Sigmoid colon (tissue), 7 donors: ENCODE results near the gene ZCCHC17. TPM values are rescaled to one million over a fixed set of nuclear protein-coding genes. Genes with fewer than 3 reads are reported as not detected.

ENCODE experiments used
- DNase-seq: peaks from one replicate; pipeline ENCODE4 v3.0.0-alpha.2; 2019
- H3K27ac ChIP-seq, 4 donors: fragments of 200-600 bp; sonication (generic); one replicate each; pipeline ENCODE4 v1.5.1; 2016 to 2019; ENCODE audit warnings: mild to moderate bottlenecking in 1 of 4
- H3K27me3 ChIP-seq, 3 donors: fragments of 200-600 bp; sonication (generic); one replicate each; pipeline ENCODE4 v1.5.1; 2019; ENCODE audit warnings: mild to moderate bottlenecking in 1 of 3
- H3K36me3 ChIP-seq, 4 donors: fragments of 200-600 bp; sonication (generic); one replicate each; pipeline ENCODE4 v1.5.1; 2016 to 2019
- H3K4me1 ChIP-seq, 4 donors: fragments of 200-600 bp; sonication (generic); one replicate each; pipeline ENCODE4 v1.5.1; 2017 to 2019
- H3K4me3 ChIP-seq, 4 donors: fragments of 200-600 bp; sonication (generic); one replicate each; pipeline ENCODE4 v1.5.1; 2017 to 2019; ENCODE audit warnings: mild to moderate bottlenecking in 2 of 4, moderate library complexity in 1 of 4
- H3K9me3 ChIP-seq, 4 donors: fragments of 200-600 bp in 3 of 4; sonication (generic) in 3 of 4; one replicate each; pipeline versions ENCODE4 v1.5.1 to v1.6.1; 2013 to 2019
- CTCF ChIP-seq, 4 experiments: fragments of 450-650 bp in 3 of 4; fragments of 200-600 bp in 1 of 4; IDR thresholded peaks; one replicate each; pipeline ENCODE4 v1.5.1; 2016 to 2019; ENCODE audit warnings: antibody characterized with exemption in 4 of 4, mild to moderate bottlenecking in 3 of 4, moderate library complexity in 2 of 4
- EP300 ChIP-seq, 4 donors: sonication (generic); formaldehyde crosslinking; IDR thresholded peaks; one replicate each; pipeline ENCODE4 v1.6.1; 2017; ENCODE audit warnings: antibody characterized with exemption in 4 of 4
- POLR2A ChIP-seq, 2 donors: fragments of 450-650 bp; IDR thresholded peaks; one replicate each; pipeline ENCODE4 v1.6.1; 2016; ENCODE audit warnings: antibody characterized with exemption in 2 of 2, mild to moderate bottlenecking in 2 of 2, moderate library complexity in 2 of 2
- POLR2AphosphoS5 ChIP-seq, 4 donors: sonication (generic); formaldehyde crosslinking; IDR thresholded peaks; one replicate each; pipeline ENCODE4 v1.6.1; 2017; ENCODE audit warnings: antibody characterized with exemption in 4 of 4
- WGBS, 2 donors: extraction: QIAGEN DNeasy Blood & Tissue Kit; methylation state at CpG; one replicate each; pipeline ENCODE4 v1.1.7; 2013; 5-methylcytosine and 5-hydroxymethylcytosine counted together
- intact Hi-C: fragments of 100-400 bp; cut with DNase I; formaldehyde crosslinking; loops from one replicate; pipeline ENCODE4 v1.15.1; 2023
- polyA plus RNA-seq, 3 donors: library from polyadenylated mRNA; stranded (reverse); fragments of 200-250 nt; gene quantifications; one replicate each; pipeline ENCODE4 v1.2.3, GENCODE V29; 2013
- total RNA-seq, 4 donors: library from RNA; depleted of rRNA; stranded (reverse); fragments of >200 nt; gene quantifications; one replicate each; pipeline ENCODE4 v1.1.0, GENCODE V29; 2016
- donor health status: healthy with polysubstance abuse.
- donor health status: Bipolar disorder and iron deficiency.
- donor health status: healthy.

Gene ZCCHC17
- total and polyA plus RNA-seq, 7 donors = 23.3 to 35.4 (median 29.9) TPM

- Histone ChIP-seq H3K9me3 (no peaks in the 10 kb centered on the region), H3K27ac (no peak overlapping the region), H3K27me3 (no peaks in the 10 kb centered on the region), H3K4me3 (no peak overlapping the region), H3K36me3 (no peaks in the 10 kb centered on the region), H3K4me1 (no peaks in the 10 kb centered on the region)
- 54% methylated on average over 2 of the region's 2 CpGs for WGBS, 2 donors
- TF ChIP-seq CTCF (IDR thresholded peaks at IDR 0.05) (no peak), POLR2AphosphoS5 (IDR thresholded peaks at IDR 0.05) (no peak), POLR2A (IDR thresholded peaks at IDR 0.05) (no peak), EP300 (IDR thresholded peaks at IDR 0.05) (no peak)
- intact Hi-C loops = no loop called here
- no peak for DNase-seq
These were observed 104.4 kb downstream of the ZCCHC17 start for GRCh38 chr1:31401241-31401640.

GRCh38 chr1:31405578-31406245 lies 108.9 kb downstream of the ZCCHC17 start:
- no peak for DNase-seq
- no peaks in the 10 kb centered on the region for H3K36me3 ChIP-seq
- TF ChIP-seq POLR2A (IDR thresholded peaks at IDR 0.05) (no peak), POLR2AphosphoS5 (IDR thresholded peaks at IDR 0.05) (no peak), CTCF (IDR thresholded peaks at IDR 0.05) (no peak)
- WGBS, 2 donors = 94 to 97% methylated on average over 6 of the region's 6 CpGs
- H3K27me3 ChIP-seq = peaks cover 0 to 21% (median 5%) of the 10 kb centered on the region in 3 donors
- no peaks in the 10 kb centered on the region for H3K4me1 ChIP-seq
- no peak overlapping the region for H3K27ac ChIP-seq
- H3K9me3 ChIP-seq = no peaks in the 10 kb centered on the region
- H3K4me3 ChIP-seq = no peak overlapping the region
- intact Hi-C loops = no loop called here

- H3K4me3 ChIP-seq = no peak overlapping the region
- intact Hi-C loops = no loop called here
- no peaks in the 10 kb centered on the region for H3K36me3 ChIP-seq
- WGBS, 2 donors = 91 to 93% methylated on average over 18 of the region's 18 CpGs
- no peaks in the 10 kb centered on the region for H3K9me3 ChIP-seq
- no peak for DNase-seq
- H3K27ac ChIP-seq = no peak overlapping the region
- TF ChIP-seq EP300 (IDR thresholded peaks at IDR 0.05) = no peak
- no peak for TF ChIP-seq POLR2AphosphoS5 (IDR thresholded peaks at IDR 0.05)
- no peak for TF ChIP-seq POLR2A (IDR thresholded peaks at IDR 0.05)
- TF ChIP-seq CTCF (IDR thresholded peaks at IDR 0.05) = no peak
- H3K27me3 ChIP-seq = peaks cover 8 to 32% (median 10%) of the 10 kb centered on the region in 3 donors
- no peaks in the 10 kb centered on the region for H3K4me1 ChIP-seq
These were observed 110.3 kb downstream of the ZCCHC17 start for GRCh38 chr1:31407029-31407626.

GRCh38 chr1:31408788-31409318 lies 112.0 kb downstream of the ZCCHC17 start:
- Histone ChIP-seq H3K4me1 (peaks cover 0 to 14% (median 12%) of the 10 kb centered on the region in 4 donors), H3K27me3 (peaks cover 18 to 45% (median 28%) of the 10 kb centered on the region in 3 donors), H3K27ac (no peak overlapping the region), H3K9me3 (no peaks in the 10 kb centered on the region), H3K4me3 (no peak overlapping the region), H3K36me3 (no peaks in the 10 kb centered on the region)
- DNase-seq = no peak
- intact Hi-C loops = no loop called here
- TF ChIP-seq POLR2A (IDR thresholded peaks at IDR 0.05) (no peak), POLR2AphosphoS5 (IDR thresholded peaks at IDR 0.05) (no peak), CTCF (IDR thresholded peaks at IDR 0.05) (no peak), EP300 (IDR thresholded peaks at IDR 0.05) (no peak)
- WGBS, 2 donors = 89 to 91% methylated on average over 5 of the region's 5 CpGs
